NCI-H82 treated with DMSO at 0.1 percent for 48 hours (cell line): ENCODE measurements around the gene CCL11.
"Not testable (repeated sequence)": the region's sequence is repeated elsewhere in the genome, so short reads cannot be mapped to it uniquely, and the experiment has no call there.

Source experiments
- DNase-seq: peaks from one replicate; lab custom pipeline; 2025; ENCODE audit not compliant: unreplicated experiment; lab: John Stamatoyannopoulos, UW

Gene CCL11

DNA sequence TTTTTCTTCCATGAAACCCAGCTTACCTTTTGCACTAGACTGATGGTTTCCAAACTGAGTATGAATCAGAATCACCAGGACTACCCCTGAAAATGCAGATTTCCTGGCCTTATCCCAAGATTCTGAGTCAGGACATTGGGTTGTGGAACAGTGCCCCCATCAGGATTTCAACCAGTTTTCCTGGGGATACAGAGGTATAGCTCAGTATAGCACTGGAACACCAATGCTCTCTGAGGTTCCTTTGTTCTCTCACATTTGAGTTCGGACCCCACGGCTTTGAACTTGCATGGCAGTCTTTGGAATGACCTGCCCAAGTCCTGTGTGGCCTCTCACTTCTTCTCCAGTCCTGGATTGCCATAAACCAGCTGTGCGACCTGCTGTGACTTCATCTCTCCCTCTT lies 20.9 kb downstream of the CCL11 start:
- DNase-seq: no peak

DNA sequence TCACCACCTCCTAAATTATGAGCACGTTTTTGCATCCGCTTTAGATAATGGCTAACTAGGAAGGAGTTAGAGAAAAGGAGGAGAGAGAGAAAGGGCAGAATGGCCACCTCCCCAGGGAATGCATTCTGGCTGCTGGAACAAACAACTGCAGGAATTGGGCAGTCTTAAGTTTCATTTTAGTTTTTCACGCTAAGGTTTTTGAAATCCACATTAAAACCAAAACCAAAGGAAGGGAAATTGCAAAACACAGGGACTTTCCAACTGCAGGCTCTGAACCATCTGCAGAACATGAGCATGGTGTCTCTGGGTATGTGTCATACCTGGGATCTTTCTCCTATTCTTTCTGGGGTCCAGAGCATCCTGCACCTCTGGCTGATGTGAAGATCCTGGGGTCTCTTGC lies 21.6 kb downstream of the CCL11 start:
- DNase-seq: no peak

DNA sequence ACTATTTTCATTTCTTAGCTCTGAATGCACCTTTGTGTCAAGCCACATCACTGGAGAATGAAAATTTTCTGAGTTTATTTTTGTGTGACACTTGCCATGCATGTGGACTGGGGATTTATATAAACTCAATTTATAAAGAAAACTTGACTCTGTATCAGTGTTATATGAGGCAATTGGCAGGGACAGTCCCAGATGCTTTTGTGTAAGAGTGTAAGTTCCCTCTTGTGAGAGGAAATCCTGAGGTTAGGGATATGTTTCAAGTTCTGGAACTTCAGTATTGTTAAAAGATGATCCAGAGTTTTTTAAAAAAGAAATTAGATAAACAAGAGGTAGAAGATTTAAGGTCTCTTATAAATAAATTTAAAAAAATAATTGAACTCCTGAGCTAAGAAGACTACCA lies 22.8 kb downstream of the CCL11 start:
- DNase-seq: no peak

DNA sequence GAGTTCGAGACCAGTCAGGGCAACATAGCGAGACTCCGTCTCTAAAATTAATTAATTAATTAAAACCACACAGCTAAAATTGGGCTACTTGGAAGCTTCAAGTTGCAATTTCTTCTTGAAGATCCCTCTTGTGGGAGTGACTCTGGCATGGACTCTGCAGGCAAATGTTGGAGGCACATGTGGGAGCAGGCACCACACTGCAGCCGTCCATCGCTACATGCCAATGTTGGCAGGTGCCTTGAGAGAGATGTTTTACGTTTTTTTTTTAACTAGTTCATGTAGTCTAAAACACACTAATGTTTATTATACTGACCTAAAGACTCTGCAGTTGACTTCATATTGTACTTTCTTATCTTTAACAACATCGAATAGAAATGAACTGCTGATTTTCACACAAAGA lies 25.7 kb downstream of the CCL11 start:
- no peak for DNase-seq

DNA sequence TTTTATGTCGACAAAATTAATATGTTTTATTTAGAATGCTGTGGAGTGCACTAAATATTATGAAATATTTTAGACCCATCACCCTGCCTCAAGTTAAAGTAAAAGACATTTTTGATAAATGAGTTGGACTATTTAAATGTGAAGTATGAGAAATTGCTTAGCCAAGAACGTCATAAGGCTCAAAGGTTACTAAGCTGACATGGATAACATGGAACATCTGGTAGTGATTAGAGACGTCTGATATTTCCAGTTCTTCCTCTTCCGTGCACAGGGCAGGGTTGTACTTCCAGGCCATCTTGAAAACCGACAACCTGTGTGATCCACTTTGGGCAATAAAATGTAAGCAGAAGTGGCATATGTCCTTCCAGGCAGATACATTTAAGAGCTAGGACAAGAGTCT lies 26.5 kb downstream of the CCL11 start:
- DNase-seq: no peak

DNA sequence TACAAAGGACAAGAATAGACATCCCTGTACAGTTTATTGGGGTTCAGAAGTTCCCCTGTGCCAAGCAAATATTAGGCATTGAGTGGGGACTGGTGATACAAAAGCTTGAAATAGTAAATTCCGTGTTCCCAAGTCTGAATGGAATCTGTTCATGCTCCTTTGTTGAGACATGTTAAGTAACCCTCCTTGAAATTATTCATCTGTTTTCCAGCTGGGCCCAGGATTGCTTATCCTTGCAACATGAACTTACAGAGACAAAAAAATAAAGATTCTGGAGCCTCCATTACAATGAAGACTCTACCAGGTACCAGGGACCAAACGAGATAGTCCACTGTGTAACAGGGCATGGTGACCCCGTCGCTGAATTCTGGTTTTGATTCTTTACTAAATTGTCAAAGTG lies 27.6 kb downstream of the CCL11 start:
- DNase-seq: no peak

DNA sequence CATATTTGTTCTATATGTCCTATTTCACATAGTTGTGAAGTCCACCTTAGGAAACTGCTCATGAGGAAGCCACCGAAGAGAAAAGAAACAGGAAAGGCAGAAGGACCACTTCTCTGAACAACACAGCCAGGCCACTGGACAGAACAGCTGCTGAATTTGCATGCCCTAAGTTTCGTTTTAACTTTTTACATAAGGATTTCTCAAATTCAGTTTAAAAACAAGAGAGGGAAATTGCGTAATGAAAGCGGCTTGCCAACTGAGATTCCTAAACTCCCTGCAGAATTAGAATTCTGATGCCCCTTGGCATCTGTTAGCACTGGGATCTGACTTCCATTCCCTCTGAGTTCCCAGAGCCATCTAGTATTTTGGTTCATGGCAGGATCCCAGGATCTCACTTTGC lies 28.7 kb downstream of the CCL11 start:
- DNase-seq: no peak

DNA sequence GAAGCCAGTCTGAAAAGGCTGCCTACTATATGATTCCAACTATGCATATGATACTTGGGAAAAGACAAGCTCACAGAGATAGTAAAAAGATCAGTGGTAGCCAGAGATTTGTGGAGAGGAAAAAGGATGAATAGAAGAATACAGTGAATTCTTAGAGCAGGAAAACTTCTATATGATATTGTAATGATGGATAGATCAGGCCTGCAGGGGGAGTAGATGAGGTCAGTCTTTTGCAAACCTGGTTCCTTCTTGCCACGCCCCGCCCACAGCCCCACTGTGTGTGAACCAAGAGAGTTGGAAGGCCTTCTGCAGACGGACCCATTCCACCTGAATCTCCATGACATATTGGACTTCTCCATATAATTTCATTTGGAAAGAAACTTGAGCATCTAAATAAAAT lies 32.9 kb downstream of the CCL11 start:
- DNase-seq: no peak

DNA sequence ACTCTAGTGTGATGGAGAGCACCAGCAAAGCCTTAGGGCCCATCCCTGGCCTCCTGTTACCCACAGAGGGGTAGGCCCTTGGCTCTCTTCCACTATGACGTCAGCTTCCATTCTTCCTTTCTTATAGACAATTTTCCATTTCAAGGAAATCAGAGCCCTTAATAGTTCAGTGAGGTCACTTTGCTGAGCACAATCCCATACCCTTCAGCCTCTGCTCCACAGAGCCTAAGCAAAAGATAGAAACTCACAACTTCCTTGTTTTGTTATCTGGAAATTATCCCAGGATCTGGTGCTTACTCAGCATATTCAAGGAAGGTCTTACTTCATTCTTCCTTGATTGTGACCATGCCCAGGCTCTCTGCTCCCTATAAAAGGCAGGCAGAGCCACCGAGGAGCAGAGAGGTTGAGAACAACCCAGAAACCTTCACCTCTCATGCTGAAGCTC lies 33.5 kb downstream of the CCL11 start, which contains the start of gene CCL8:
Gene CCL8, plus strand, starts transcription at position 397 of the 445 bp plus-strand sequence. CDS start 67 bp downstream, outside the sequence.
- DNase-seq: no peak

DNA sequence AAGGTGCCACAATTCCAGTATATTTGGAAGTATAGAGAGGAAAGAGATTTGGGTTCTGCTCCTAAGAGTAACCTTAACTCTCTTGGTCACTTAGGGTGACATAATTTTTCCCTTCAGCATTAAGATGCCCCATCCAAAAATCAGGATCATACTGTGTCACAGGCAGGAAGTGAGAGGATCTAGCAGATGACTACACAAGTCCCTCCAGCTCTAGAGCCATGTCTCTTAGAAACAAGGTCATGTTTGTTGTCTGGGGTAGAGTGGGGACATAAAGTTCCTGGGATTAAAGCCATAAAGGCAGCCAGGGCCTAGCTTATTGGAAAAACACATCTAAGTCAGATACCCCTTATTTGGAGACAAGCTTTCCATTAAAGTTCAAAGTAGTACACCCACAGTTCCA lies 36.4 kb downstream of the CCL11 start:
- no peak for DNase-seq

DNA sequence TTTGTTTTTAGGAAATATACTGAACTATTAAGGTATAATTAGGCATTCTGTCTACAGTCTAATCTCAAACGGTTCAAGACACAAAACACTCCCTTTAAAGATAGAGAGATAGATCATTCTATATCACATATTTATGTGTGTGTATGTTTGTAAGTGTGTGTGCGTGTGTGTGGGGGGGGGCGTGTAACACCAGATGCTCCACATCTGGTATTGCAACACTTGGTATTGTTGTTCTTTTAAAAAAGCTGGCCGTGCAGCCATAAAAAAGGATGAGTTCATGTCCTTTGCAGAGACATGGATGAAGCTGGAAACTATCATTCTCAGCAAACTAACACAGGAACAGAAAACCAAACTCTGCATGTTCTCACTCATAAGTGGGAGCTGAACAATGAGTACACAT lies 42.0 kb downstream of the CCL11 start:
- not testable (repeated sequence) for DNase-seq

DNA sequence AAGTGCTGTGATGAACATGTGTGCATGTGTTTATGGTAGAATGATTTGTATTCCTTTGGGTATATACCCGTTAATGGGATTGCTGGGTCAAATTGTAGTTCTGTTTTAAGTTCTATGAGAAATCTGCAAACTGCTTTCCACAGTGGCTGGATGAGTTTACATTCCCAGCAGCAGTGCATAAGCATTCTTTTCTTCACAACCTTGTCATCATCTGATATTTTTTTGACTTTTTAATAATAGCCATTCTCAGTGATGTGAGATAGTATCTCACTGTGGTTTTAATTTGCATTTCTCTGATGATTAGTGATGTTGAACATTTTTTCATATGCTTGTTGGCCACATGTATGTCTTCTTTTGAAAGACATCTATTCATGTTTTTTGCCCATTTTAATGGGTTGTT lies 52.2 kb downstream of the CCL11 start:
- no peak for DNase-seq
